ENCODE results near the gene LRRK1.

DNA sequence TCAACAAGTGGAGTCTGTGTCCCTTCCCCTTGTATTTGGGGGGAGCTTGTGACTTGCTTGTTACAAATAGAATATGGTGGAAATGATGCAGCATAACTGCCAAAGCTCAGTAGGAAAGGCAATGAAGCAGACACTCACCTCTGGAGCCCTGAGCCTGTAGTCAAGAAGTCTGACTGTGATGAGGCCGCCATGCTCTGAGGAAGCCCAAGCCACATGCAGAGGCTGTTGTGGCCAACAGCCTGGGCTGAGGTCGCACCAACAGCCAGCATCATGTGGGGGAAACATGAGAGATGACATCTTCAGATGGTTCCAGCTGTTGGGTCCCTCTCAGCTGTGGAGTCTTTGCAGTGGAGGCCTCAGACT is 171.3 kb downstream of the LRRK1 start:
- TF ChIP-seq ZNF232 (CRISPR knock-in tag; IDR thresholded peaks at IDR 0.05) (no peak), CTCF (IDR thresholded peaks at IDR 0.05) (no peak), ZNF317 (CRISPR knock-in tag; IDR thresholded peaks at IDR 0.05; ENCODE audit: borderline replicate concordance, low read depth) (no peak), CBFB (CRISPR knock-in tag; IDR thresholded peaks at IDR 0.05; ENCODE audit: low read depth) (no peak), ZBTB21 (CRISPR knock-in tag; IDR thresholded peaks at IDR 0.05; ENCODE audit: borderline replicate concordance) (no peak), NR3C1 (CRISPR knock-in tag; conservative IDR thresholded peaks at IDR 0.05; ENCODE audit: low read depth) (no peak), ZNF121 (CRISPR knock-in tag; IDR thresholded peaks at IDR 0.05) (no peak)
- TF ChIP-seq, protein P1, sequence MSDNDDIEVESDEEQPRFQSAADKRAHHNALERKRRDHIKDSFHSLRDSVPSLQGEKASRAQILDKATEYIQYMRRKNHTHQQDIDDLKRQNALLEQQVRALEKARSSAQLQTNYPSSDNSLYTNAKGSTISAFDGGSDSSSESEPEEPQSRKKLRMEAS (CRISPR knock-in tag; IDR thresholded peaks at IDR 0.05) = no peak

All from WTC11 (cell line).